ENCODE results near the gene SIK2.
A peak's percentile ranks its signal among the peaks of the same experiment; 100 is the strongest.

SIK2 gene

GRCh38 chr11:111696556-111696955, 94.3 kb downstream of the SIK2 start:
- no peak for TF ChIP-seq CTCF (IDR thresholded peaks at IDR 0.05; ENCODE audit: extremely low read depth, insufficient read depth, missing control alignments)
- in situ Hi-C loops (cut with MboI; ENCODE audit: low pct_unique_long_range_greater_than_20kb, low sequenced_read_pairs, unreplicated experiment), result no loop called here
- DNase-seq (ENCODE audit: low spot score), result no peak

- peak; percentile 21 for DNase-seq (ENCODE audit: low spot score)
- no peak for TF ChIP-seq CTCF (IDR thresholded peaks at IDR 0.05; ENCODE audit: extremely low read depth, insufficient read depth, missing control alignments)
- in situ Hi-C loops (cut with MboI; ENCODE audit: low pct_unique_long_range_greater_than_20kb, low sequenced_read_pairs, unreplicated experiment), result no loop called here
These were observed 95.7 kb downstream of the SIK2 start for GRCh38 chr11:111697933-111698371.

GRCh38 chr11:111698852-111699559, 96.8 kb downstream of the SIK2 start:
- no peak for TF ChIP-seq CTCF (IDR thresholded peaks at IDR 0.05; ENCODE audit: extremely low read depth, insufficient read depth, missing control alignments)
- in situ Hi-C loops (cut with MboI; ENCODE audit: low pct_unique_long_range_greater_than_20kb, low sequenced_read_pairs, unreplicated experiment), result no loop called here
- DNase-seq (ENCODE audit: low spot score), result no peak

GRCh38 chr11:111699579-111700156, 97.4 kb downstream of the SIK2 start:
- in situ Hi-C loops (cut with MboI; ENCODE audit: low pct_unique_long_range_greater_than_20kb, low sequenced_read_pairs, unreplicated experiment), result no loop called here
- DNase-seq (ENCODE audit: low spot score), result no peak
- TF ChIP-seq CTCF (IDR thresholded peaks at IDR 0.05; ENCODE audit: extremely low read depth, insufficient read depth, missing control alignments), result no peak

GRCh38 chr11:111700162-111700561, 97.9 kb downstream of the SIK2 start:
- no peak for TF ChIP-seq CTCF (IDR thresholded peaks at IDR 0.05; ENCODE audit: extremely low read depth, insufficient read depth, missing control alignments)
- in situ Hi-C loops (cut with MboI; ENCODE audit: low pct_unique_long_range_greater_than_20kb, low sequenced_read_pairs, unreplicated experiment), result no loop called here
- DNase-seq (ENCODE audit: low spot score), result no peak

- in situ Hi-C loops (cut with MboI; ENCODE audit: low pct_unique_long_range_greater_than_20kb, low sequenced_read_pairs, unreplicated experiment), result no loop called here
These were observed 100.4 kb downstream of the SIK2 start for GRCh38 chr11:111702623-111703022.

More at GRCh38 chr11:111702623-111703022, 100.4 kb downstream of the SIK2 start:
- no peak for TF ChIP-seq CTCF (IDR thresholded peaks at IDR 0.05; ENCODE audit: extremely low read depth, insufficient read depth, missing control alignments)
- DNase-seq (ENCODE audit: low spot score), result no peak
